ENCODE measurements around the gene TUBB.

- TF ChIP-seq CTCF (IDR thresholded peaks at IDR 0.05) (no peak), EZH2 (IDR thresholded peaks at IDR 0.05; ENCODE audit: borderline replicate concordance, insufficient read depth, low read depth, low read length, poor library complexity, severe bottlenecking) (no peak)
These were observed 36.8 kb upstream of the TUBB start for GRCh38 chr6:30683183-30683979.

Data from B cell (primary cell).